Measurements from ENCODE around the gene ACAD11.

The ACAD11 gene

GRCh38 chr3:132660811-132661070, 1.1 kb upstream of the ACAD11 start:
- peak; percentile 11 for ATAC-seq (replicated peaks; ENCODE audit: extremely low read depth, poor library complexity, severe bottlenecking)
- Mint-ChIP-seq H3K4me3 (peak overlapping the region; percentile 95), H3K27me3 (no peaks in the 10 kb centered on the region), H3K9me3 (no peaks in the 10 kb centered on the region), H3K4me1 (peaks cover 50% of the 10 kb centered on the region), H3K36me3 (ENCODE audit: insufficient read depth) (peaks cover 12% of the 10 kb centered on the region), H3K27ac (ENCODE audit: low read depth) (peak overlapping the region; percentile 97)
- DNase-seq (ENCODE audit: low spot score in 2 of 2) = no peak

GRCh38 chr3:132660052-132660810, 622 bp upstream of the ACAD11 start, which contains the start of gene UBA5:
Gene UBA5, plus strand, starts transcription at chr3:132660329. Its CDS starts 209 bp downstream, at chr3:132660538.
- peak within 1 kb of the TSS; percentile 95 for H3K4me3 Mint-ChIP-seq
- peak within 1 kb of the TSS; percentile 97 for H3K27ac Mint-ChIP-seq (ENCODE audit: low read depth)
- no peaks in the 10 kb centered on the region for H3K27me3 Mint-ChIP-seq
- H3K4me1 Mint-ChIP-seq = peaks cover 54% of the 10 kb centered on the region
- DNase-seq (ENCODE audit: low spot score in 2 of 2) (peak; percentile 50 to 56), ATAC-seq (replicated peaks; ENCODE audit: extremely low read depth, poor library complexity, severe bottlenecking) (peak; percentile 88)
- no peaks in the 10 kb centered on the region for H3K9me3 Mint-ChIP-seq
- peaks cover 12% of the 10 kb centered on the region for H3K36me3 Mint-ChIP-seq (ENCODE audit: insufficient read depth)

- peaks cover 50% of the 10 kb centered on the region for H3K4me1 Mint-ChIP-seq
- H3K27ac Mint-ChIP-seq (ENCODE audit: low read depth) = peak overlapping the region; percentile 97
- H3K4me3 Mint-ChIP-seq = peak overlapping the region; percentile 95
- H3K27me3 Mint-ChIP-seq = no peaks in the 10 kb centered on the region
- DNase-seq (ENCODE audit: low spot score in 2 of 2) (no peak), ATAC-seq (replicated peaks; ENCODE audit: extremely low read depth, poor library complexity, severe bottlenecking) (no peak)
- peaks cover 9% of the 10 kb centered on the region for H3K36me3 Mint-ChIP-seq (ENCODE audit: insufficient read depth)
- no peaks in the 10 kb centered on the region for H3K9me3 Mint-ChIP-seq
Measured at GRCh38 chr3:132659000-132659364, 627 bp downstream of the ACAD11 start.

GRCh38 chr3:132657869-132658747, 1.5 kb downstream of the ACAD11 start:
- Mint-ChIP-seq H3K4me3 (no peak overlapping the region), H3K27ac (ENCODE audit: low read depth) (peak overlapping the region; percentile 97), H3K36me3 (ENCODE audit: insufficient read depth) (peaks cover 9% of the 10 kb centered on the region), H3K27me3 (no peaks in the 10 kb centered on the region), H3K9me3 (no peaks in the 10 kb centered on the region), H3K4me1 (peaks cover 41% of the 10 kb centered on the region)
- ATAC-seq (replicated peaks; ENCODE audit: extremely low read depth, poor library complexity, severe bottlenecking) (no peak), DNase-seq (ENCODE audit: low spot score in 2 of 2) (no peak)

GRCh38 chr3:132655471-132655870, 4.1 kb downstream of the ACAD11 start:
- peaks cover 21% of the 10 kb centered on the region for H3K4me1 Mint-ChIP-seq
- H3K36me3 Mint-ChIP-seq (ENCODE audit: insufficient read depth) = peaks cover 8% of the 10 kb centered on the region
- no peak overlapping the region for H3K27ac Mint-ChIP-seq (ENCODE audit: low read depth)
- ATAC-seq (replicated peaks; ENCODE audit: extremely low read depth, poor library complexity, severe bottlenecking) (no peak), DNase-seq (ENCODE audit: low spot score in 2 of 2) (no peak)
- H3K4me3 Mint-ChIP-seq = no peak overlapping the region
- no peaks in the 10 kb centered on the region for H3K27me3 Mint-ChIP-seq
- no peaks in the 10 kb centered on the region for H3K9me3 Mint-ChIP-seq

- H3K27ac Mint-ChIP-seq (ENCODE audit: low read depth) = no peak overlapping the region
- H3K9me3 Mint-ChIP-seq = no peaks in the 10 kb centered on the region
- peaks cover 21% of the 10 kb centered on the region for H3K4me1 Mint-ChIP-seq
- peaks cover 2% of the 10 kb centered on the region for H3K36me3 Mint-ChIP-seq (ENCODE audit: insufficient read depth)
- DNase-seq (ENCODE audit: low spot score in 2 of 2) = no peak
- H3K27me3 Mint-ChIP-seq = no peaks in the 10 kb centered on the region
- no peak overlapping the region for H3K4me3 Mint-ChIP-seq
- ATAC-seq (replicated peaks; ENCODE audit: extremely low read depth, poor library complexity, severe bottlenecking) = no peak
Measured at GRCh38 chr3:132654721-132655120, 4.9 kb downstream of the ACAD11 start.

- no peaks in the 10 kb centered on the region for H3K27me3 Mint-ChIP-seq
- H3K27ac Mint-ChIP-seq (ENCODE audit: low read depth) = no peak overlapping the region
- DNase-seq (ENCODE audit: low spot score in 2 of 2) (no peak), ATAC-seq (replicated peaks; ENCODE audit: extremely low read depth, poor library complexity, severe bottlenecking) (no peak)
- no peaks in the 10 kb centered on the region for H3K36me3 Mint-ChIP-seq (ENCODE audit: insufficient read depth)
- no peak overlapping the region for H3K4me3 Mint-ChIP-seq
- H3K9me3 Mint-ChIP-seq = no peaks in the 10 kb centered on the region
- peaks cover 20% of the 10 kb centered on the region for H3K4me1 Mint-ChIP-seq
Measured at GRCh38 chr3:132654190-132654589, 5.4 kb downstream of the ACAD11 start.

GRCh38 chr3:132652640-132653270, 6.9 kb downstream of the ACAD11 start:
- Mint-ChIP-seq H3K4me1 (peaks cover 10% of the 10 kb centered on the region), H3K4me3 (no peak overlapping the region), H3K9me3 (no peaks in the 10 kb centered on the region), H3K36me3 (ENCODE audit: insufficient read depth) (no peaks in the 10 kb centered on the region), H3K27ac (ENCODE audit: low read depth) (no peak overlapping the region), H3K27me3 (no peaks in the 10 kb centered on the region)
- ATAC-seq (replicated peaks; ENCODE audit: extremely low read depth, poor library complexity, severe bottlenecking) (no peak), DNase-seq (ENCODE audit: low spot score in 2 of 2) (no peak)

- Mint-ChIP-seq H3K36me3 (ENCODE audit: insufficient read depth) (no peaks in the 10 kb centered on the region), H3K4me1 (peaks cover 5% of the 10 kb centered on the region), H3K27ac (ENCODE audit: low read depth) (no peak overlapping the region), H3K4me3 (no peak overlapping the region), H3K9me3 (no peaks in the 10 kb centered on the region), H3K27me3 (no peaks in the 10 kb centered on the region)
- ATAC-seq (replicated peaks; ENCODE audit: extremely low read depth, poor library complexity, severe bottlenecking) (no peak), DNase-seq (ENCODE audit: low spot score in 2 of 2) (no peak)
Measured at GRCh38 chr3:132650153-132650552, 9.5 kb downstream of the ACAD11 start.

GRCh38 chr3:132645058-132645457, 14.6 kb downstream of the ACAD11 start:
- H3K36me3 Mint-ChIP-seq (ENCODE audit: insufficient read depth) = peaks cover 6% of the 10 kb centered on the region
- no peaks in the 10 kb centered on the region for H3K9me3 Mint-ChIP-seq
- H3K27me3 Mint-ChIP-seq = no peaks in the 10 kb centered on the region
- peaks cover 5% of the 10 kb centered on the region for H3K4me1 Mint-ChIP-seq
- H3K4me3 Mint-ChIP-seq = no peak overlapping the region
- H3K27ac Mint-ChIP-seq (ENCODE audit: low read depth) = no peak overlapping the region
- ATAC-seq (replicated peaks; ENCODE audit: extremely low read depth, poor library complexity, severe bottlenecking) = no peak
- DNase-seq (ENCODE audit: low spot score in 2 of 2) = no peak

GRCh38 chr3:132643366-132643765, 16.2 kb downstream of the ACAD11 start:
- no peak overlapping the region for H3K27ac Mint-ChIP-seq (ENCODE audit: low read depth)
- H3K4me3 Mint-ChIP-seq = no peak overlapping the region
- H3K4me1 Mint-ChIP-seq = peaks cover 5% of the 10 kb centered on the region
- H3K27me3 Mint-ChIP-seq = no peaks in the 10 kb centered on the region
- H3K36me3 Mint-ChIP-seq (ENCODE audit: insufficient read depth) = peaks cover 13% of the 10 kb centered on the region
- no peaks in the 10 kb centered on the region for H3K9me3 Mint-ChIP-seq
- DNase-seq (ENCODE audit: low spot score in 2 of 2) (no peak), ATAC-seq (replicated peaks; ENCODE audit: extremely low read depth, poor library complexity, severe bottlenecking) (no peak)

GRCh38 chr3:132642539-132642847, 17.1 kb downstream of the ACAD11 start:
- no peak overlapping the region for H3K27ac Mint-ChIP-seq (ENCODE audit: low read depth)

More at GRCh38 chr3:132642539-132642847, 17.1 kb downstream of the ACAD11 start:
- ATAC-seq (replicated peaks; ENCODE audit: extremely low read depth, poor library complexity, severe bottlenecking) (no peak), DNase-seq (ENCODE audit: low spot score in 2 of 2) (no peak)
- Mint-ChIP-seq H3K36me3 (ENCODE audit: insufficient read depth) (peaks cover 14% of the 10 kb centered on the region), H3K4me1 (peaks cover 5% of the 10 kb centered on the region), H3K9me3 (no peaks in the 10 kb centered on the region), H3K27me3 (no peaks in the 10 kb centered on the region), H3K4me3 (no peak overlapping the region)

All from central memory CD8-positive, alpha-beta T cell (primary cell).